Lower leg skin (tissue), 4 donors: Measurements from ENCODE around the gene HOXC6. TPM values are rescaled to one million over a fixed set of nuclear protein-coding genes. Genes with fewer than 3 reads are reported as not detected.

ENCODE experiments used
- DNase-seq, 2 donors: peaks; one replicate each; pipeline ENCODE4 v3.0.0-alpha.2; 2019; ENCODE audit warnings: low spot score in 2 of 2
- H3K4me3 ChIP-seq: fragments of 200-600 bp; sonication (generic); 2 replicates; pipeline ENCODE4 v1.5.1; 2017; ENCODE audit warnings: mild to moderate bottlenecking, low read depth; ENCODE audit not compliant: poor library complexity, severe bottlenecking
- CTCF ChIP-seq, 3 donors: fragments of 450-650 bp; IDR thresholded peaks; one replicate each; pipeline ENCODE4 v1.5.1; 2016; ENCODE audit warnings: antibody characterized with exemption in 3 of 3, mild to moderate bottlenecking in 3 of 3, moderate library complexity in 2 of 3
- POLR2A ChIP-seq, 2 donors: fragments of 450-650 bp; IDR thresholded peaks; one replicate each; pipeline ENCODE4 v1.6.1; 2016 to 2017; ENCODE audit warnings: antibody characterized with exemption in 2 of 2, mild to moderate bottlenecking in 1 of 2, moderate library complexity in 1 of 2
- whole genome bisulfite sequencing, 2 donors: methylation state at CpG; one replicate each; pipeline ENCODE4 v1.1.5; 2018; 5-methylcytosine and 5-hydroxymethylcytosine counted together
- intact Hi-C: fragments of 100-400 bp; cut with DNase I; formaldehyde crosslinking; loops from one replicate; pipeline ENCODE4 v1.15.0; 2023; ENCODE audit warnings: low total_unique reads
- total RNA-seq, 4 donors: library from RNA; depleted of rRNA; stranded (reverse); fragments of >200 nt; gene quantifications; one replicate each; pipeline ENCODE4 v1.1.0, GENCODE V29; 2016

The HOXC6 gene
- total RNA-seq, 4 donors from 2014 or later, result 2.6 to 6.3 (median 3.7) TPM

- H3K4me3 ChIP-seq, result peak overlapping the region; percentile 41
- DNase-seq, result no peak
- TF ChIP-seq CTCF (IDR thresholded peaks at IDR 0.05), result no peak
- TF ChIP-seq POLR2A (IDR thresholded peaks at IDR 0.05), result no peak
- intact Hi-C loops, result no loop called here
- 1% methylated on average over 15 to 35 of the region's 50 CpGs for WGBS, 2 donors
These were observed 42.1 kb upstream of the HOXC6 start for GRCh38 chr12:53985994-53986685.

GRCh38 chr12:53986686-53987483 is 41.4 kb upstream of the HOXC6 start:
- WGBS, 2 donors, result 13 to 21% methylated on average over 21 of the region's 21 CpGs
- TF ChIP-seq POLR2A (IDR thresholded peaks at IDR 0.05) (no peak), CTCF (IDR thresholded peaks at IDR 0.05) (no peak)
- intact Hi-C loops, result no loop called here
- no peak overlapping the region for H3K4me3 ChIP-seq
- DNase-seq, result no peak

DNA sequence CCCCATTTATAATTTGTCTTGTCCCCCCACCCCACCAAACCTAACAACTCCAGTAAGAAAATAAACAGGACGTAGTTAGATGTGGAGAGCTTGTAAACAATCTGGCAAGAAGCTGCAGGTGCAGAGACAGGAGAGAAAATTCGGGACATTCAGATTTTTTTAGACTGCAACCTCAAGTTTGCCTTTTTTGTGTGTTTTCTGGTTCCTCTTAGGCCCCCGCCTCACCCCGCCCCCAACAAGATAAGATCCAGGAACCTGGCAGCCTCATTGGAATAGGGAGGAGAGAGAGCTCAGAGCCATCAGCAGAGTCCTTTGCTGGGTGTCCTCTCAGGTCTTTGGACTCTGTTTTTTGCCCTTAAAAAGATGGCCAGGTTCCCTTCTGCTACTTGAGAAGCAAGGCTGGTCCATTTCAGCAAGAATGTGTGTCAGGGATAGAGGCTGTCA is 40.4 kb upstream of the HOXC6 start:
- intact Hi-C loops, result no loop called here
- WGBS, 2 donors, result 14 to 15% methylated on average over 4 of the region's 4 CpGs
- DNase-seq, result no peak
- TF ChIP-seq CTCF (IDR thresholded peaks at IDR 0.05) (no peak), POLR2A (IDR thresholded peaks at IDR 0.05) (no peak)
- no peak overlapping the region for H3K4me3 ChIP-seq

- no peak overlapping the region for H3K4me3 ChIP-seq
- 4 to 8% methylated on average over 5 of the region's 5 CpGs for WGBS, 2 donors
- DNase-seq, result no peak
- intact Hi-C loops, result no loop called here
- TF ChIP-seq CTCF (IDR thresholded peaks at IDR 0.05), result no peak
- TF ChIP-seq POLR2A (IDR thresholded peaks at IDR 0.05), result no peak
These were observed 39.6 kb upstream of the HOXC6 start for GRCh38 chr12:53988541-53989226.

- TF ChIP-seq POLR2A (IDR thresholded peaks at IDR 0.05), result no peak
- no peak for TF ChIP-seq CTCF (IDR thresholded peaks at IDR 0.05)
- 5 to 13% methylated on average over 28 of the region's 28 CpGs for WGBS, 2 donors
- no peak for DNase-seq
- intact Hi-C loops, result no loop called here
- H3K4me3 ChIP-seq, result no peak overlapping the region
These were observed 38.8 kb upstream of the HOXC6 start for GRCh38 chr12:53989227-53990113.
